Measurements from ENCODE around the gene CNTN2. TPM values are rescaled to one million over a fixed set of nuclear protein-coding genes. Genes with fewer than 3 reads are reported as not detected.

Gene CNTN2
- polyA plus RNA-seq, 1 donor (not counting 4 experiments of a cell fraction or from before 2014, with no cell fraction given), result not detected

GRCh38 chr1:205067031-205067430 is 24.0 kb downstream of the CNTN2 start:
- Histone ChIP-seq H3K79me2 (ENCODE audit: control insufficient read depth, insufficient read depth, low read length) (no peaks in the 10 kb centered on the region), H3K36me3 (ENCODE audit: control insufficient read depth in 2 of 2, extremely low read depth in 1 of 2, insufficient read depth in 2 of 2, low read length in 2 of 2) (no peaks in the 10 kb centered on the region), H4K20me1 (ENCODE audit: control insufficient read depth, extremely low read depth, insufficient read depth, low read length) (no peaks in the 10 kb centered on the region), H3K27ac (ENCODE audit: control insufficient read depth, insufficient read depth, low read length) (no peak overlapping the region), H3K9ac (ENCODE audit: control insufficient read depth, extremely low read depth, insufficient read depth, low read length) (no peak overlapping the region), H3K4me3 (ENCODE audit: control insufficient read depth in 2 of 3, extremely low read depth in 1 of 3, insufficient read depth in 2 of 3, low read depth in 1 of 3, low read length in 3 of 3) (no peak overlapping the region), H3K4me1 (ENCODE audit: control insufficient read depth, extremely low read depth, insufficient read depth, low read length) (no peaks in the 10 kb centered on the region), H2AFZ (ENCODE audit: control insufficient read depth, low read length) (no peak overlapping the region), H3K4me2 (ENCODE audit: control insufficient read depth, extremely low read depth, insufficient read depth, low read depth, low read length) (no peak overlapping the region), H3K9me1 (ENCODE audit: control insufficient read depth, extremely low read depth, insufficient read depth, low read length) (no peaks in the 10 kb centered on the region), H3K27me3 (ENCODE audit: control insufficient read depth, extremely low read depth, insufficient read depth, low read length) (no peaks in the 10 kb centered on the region), H3K9me3 (ENCODE audit: control insufficient read depth, low read depth, low read length) (no peaks in the 10 kb centered on the region)
- dilution Hi-C loops (cut with MboI; ENCODE audit: extremely low pct_ligation_motif_present, low sequenced_read_pairs), result no loop called here
- DNase-seq (ENCODE audit: low read depth, low spot score) (no peak), FAIRE-seq (no peak)
- no peak for TF ChIP-seq CTCF (optimal IDR thresholded peaks at IDR 0.05 in 1 of 3, IDR thresholded peaks at IDR 0.05 in 1 of 3, conservative IDR thresholded peaks at IDR 0.05 in 1 of 3; ENCODE audit: extremely low read depth in 1 of 3, insufficient read depth in 2 of 3, low read length in 3 of 3)
- no peak for TF ChIP-seq EZH2 (IDR thresholded peaks at IDR 0.05; ENCODE audit: low read length)

- Histone ChIP-seq H3K9me1 (ENCODE audit: control insufficient read depth, extremely low read depth, insufficient read depth, low read length) (no peaks in the 10 kb centered on the region), H3K4me3 (ENCODE audit: control insufficient read depth in 2 of 3, extremely low read depth in 1 of 3, insufficient read depth in 2 of 3, low read depth in 1 of 3, low read length in 3 of 3) (no peak overlapping the region), H3K4me1 (ENCODE audit: control insufficient read depth, extremely low read depth, insufficient read depth, low read length) (peaks cover 1% of the 10 kb centered on the region), H3K27me3 (ENCODE audit: control insufficient read depth, extremely low read depth, insufficient read depth, low read length) (no peaks in the 10 kb centered on the region), H3K9ac (ENCODE audit: control insufficient read depth, extremely low read depth, insufficient read depth, low read length) (no peak overlapping the region), H3K79me2 (ENCODE audit: control insufficient read depth, insufficient read depth, low read length) (no peaks in the 10 kb centered on the region), H2AFZ (ENCODE audit: control insufficient read depth, low read length) (no peak overlapping the region), H3K36me3 (ENCODE audit: control insufficient read depth in 2 of 2, extremely low read depth in 1 of 2, insufficient read depth in 2 of 2, low read length in 2 of 2) (no peaks in the 10 kb centered on the region), H3K27ac (ENCODE audit: control insufficient read depth, insufficient read depth, low read length) (no peak overlapping the region), H3K4me2 (ENCODE audit: control insufficient read depth, extremely low read depth, insufficient read depth, low read depth, low read length) (no peak overlapping the region), H4K20me1 (ENCODE audit: control insufficient read depth, extremely low read depth, insufficient read depth, low read length) (no peaks in the 10 kb centered on the region), H3K9me3 (ENCODE audit: control insufficient read depth, low read depth, low read length) (no peaks in the 10 kb centered on the region)
- TF ChIP-seq EZH2 (IDR thresholded peaks at IDR 0.05; ENCODE audit: low read length) (no peak), CTCF (optimal IDR thresholded peaks at IDR 0.05 in 1 of 3, IDR thresholded peaks at IDR 0.05 in 1 of 3, conservative IDR thresholded peaks at IDR 0.05 in 1 of 3; ENCODE audit: extremely low read depth in 1 of 3, insufficient read depth in 2 of 3, low read length in 3 of 3) (no peak)
- DNase-seq (ENCODE audit: low read depth, low spot score) (no peak), FAIRE-seq (no peak)
- dilution Hi-C loops (cut with MboI; ENCODE audit: extremely low pct_ligation_motif_present, low sequenced_read_pairs), result no loop called here
Measured at GRCh38 chr1:205068001-205068400, 25.0 kb downstream of the CNTN2 start.
